ENCODE data around the gene ASPN. TPM values are rescaled to one million over a fixed set of nuclear protein-coding genes. Genes with fewer than 3 reads are reported as not detected.

ASPN gene
- total RNA-seq, 1 donor from 2014 or later: 43.5 TPM

DNA sequence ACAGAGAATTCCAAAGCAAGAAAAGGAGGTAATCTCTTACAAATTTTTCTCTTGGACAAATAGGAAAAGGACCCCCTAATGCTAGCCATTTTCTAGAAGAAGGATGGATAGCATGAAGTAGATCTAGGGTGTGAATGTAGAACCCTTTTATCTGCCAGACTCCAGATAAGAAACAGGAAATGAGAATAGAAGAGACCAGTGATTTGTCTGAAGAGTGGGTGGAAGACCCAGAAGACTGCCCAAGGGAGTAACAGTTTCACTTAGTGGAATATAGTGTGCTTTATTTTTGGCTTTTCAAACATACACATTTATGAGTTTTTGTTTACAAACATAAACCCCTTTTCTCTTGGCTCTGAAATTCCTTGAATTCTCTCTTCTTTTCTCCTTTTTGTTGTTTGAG is 28.4 kb upstream of the ASPN start:
- TF ChIP-seq, protein P1, sequence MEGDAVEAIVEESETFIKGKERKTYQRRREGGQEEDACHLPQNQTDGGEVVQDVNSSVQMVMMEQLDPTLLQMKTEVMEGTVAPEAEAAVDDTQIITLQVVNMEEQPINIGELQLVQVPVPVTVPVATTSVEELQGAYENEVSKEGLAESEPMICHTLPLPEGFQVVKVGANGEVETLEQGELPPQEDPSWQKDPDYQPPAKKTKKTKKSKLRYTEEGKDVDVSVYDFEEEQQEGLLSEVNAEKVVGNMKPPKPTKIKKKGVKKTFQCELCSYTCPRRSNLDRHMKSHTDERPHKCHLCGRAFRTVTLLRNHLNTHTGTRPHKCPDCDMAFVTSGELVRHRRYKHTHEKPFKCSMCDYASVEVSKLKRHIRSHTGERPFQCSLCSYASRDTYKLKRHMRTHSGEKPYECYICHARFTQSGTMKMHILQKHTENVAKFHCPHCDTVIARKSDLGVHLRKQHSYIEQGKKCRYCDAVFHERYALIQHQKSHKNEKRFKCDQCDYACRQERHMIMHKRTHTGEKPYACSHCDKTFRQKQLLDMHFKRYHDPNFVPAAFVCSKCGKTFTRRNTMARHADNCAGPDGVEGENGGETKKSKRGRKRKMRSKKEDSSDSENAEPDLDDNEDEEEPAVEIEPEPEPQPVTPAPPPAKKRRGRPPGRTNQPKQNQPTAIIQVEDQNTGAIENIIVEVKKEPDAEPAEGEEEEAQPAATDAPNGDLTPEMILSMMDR (IDR thresholded peaks at IDR 0.05): no peak
- Histone ChIP-seq H3K4me3 (no peak overlapping the region), H3K27me3 (no peaks in the 10 kb centered on the region), H3K4me1 (peaks cover 15 to 32% of the 10 kb centered on the region in 2 donors), H3K36me3 (peaks cover 0 to 9% of the 10 kb centered on the region in 2 donors), H3K27ac (peak overlapping the region in 1 of 2 donors; percentile 63), H3K9me3 (no peaks in the 10 kb centered on the region)
- intact Hi-C loops (cut with DNase I): no loop called here
- no peak for DNase-seq (ENCODE audit: low spot score in 2 of 2)

DNA sequence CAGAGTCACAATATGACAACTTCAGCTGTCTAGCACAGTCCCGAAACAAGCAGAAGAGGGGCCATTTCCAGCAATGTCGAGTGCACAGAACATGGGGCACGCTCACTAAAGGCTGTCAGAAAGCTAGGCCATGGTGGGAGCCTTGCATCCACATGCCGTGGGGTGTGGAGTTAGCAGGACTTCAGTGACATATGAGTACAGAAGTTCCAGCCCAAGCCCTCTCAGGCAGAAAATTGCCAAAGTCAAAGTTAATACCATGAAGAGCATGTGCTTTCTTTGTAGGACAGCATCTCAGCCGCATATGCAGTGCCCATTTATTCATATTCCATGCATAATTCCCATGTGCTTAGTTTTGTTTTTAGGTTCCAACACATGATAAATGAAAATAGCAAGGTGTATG is 26.7 kb upstream of the ASPN start:
- H3K27me3 ChIP-seq: no peaks in the 10 kb centered on the region
- H3K27ac ChIP-seq: peak overlapping the region; percentile 80 to 90
- no peaks in the 10 kb centered on the region for H3K9me3 ChIP-seq
- no peak for DNase-seq (ENCODE audit: low spot score in 2 of 2)
- TF ChIP-seq, protein P1 (IDR thresholded peaks at IDR 0.05): no peak
- H3K4me1 ChIP-seq: peaks cover 26 to 49% of the 10 kb centered on the region in 2 donors
- intact Hi-C loops (cut with DNase I): loop anchor here (5.0 kb wide), 1 partner anchor 93 kb away; no protein-coding TSS in a partner anchor
- no peak overlapping the region for H3K4me3 ChIP-seq
- no peaks in the 10 kb centered on the region for H3K36me3 ChIP-seq

DNA sequence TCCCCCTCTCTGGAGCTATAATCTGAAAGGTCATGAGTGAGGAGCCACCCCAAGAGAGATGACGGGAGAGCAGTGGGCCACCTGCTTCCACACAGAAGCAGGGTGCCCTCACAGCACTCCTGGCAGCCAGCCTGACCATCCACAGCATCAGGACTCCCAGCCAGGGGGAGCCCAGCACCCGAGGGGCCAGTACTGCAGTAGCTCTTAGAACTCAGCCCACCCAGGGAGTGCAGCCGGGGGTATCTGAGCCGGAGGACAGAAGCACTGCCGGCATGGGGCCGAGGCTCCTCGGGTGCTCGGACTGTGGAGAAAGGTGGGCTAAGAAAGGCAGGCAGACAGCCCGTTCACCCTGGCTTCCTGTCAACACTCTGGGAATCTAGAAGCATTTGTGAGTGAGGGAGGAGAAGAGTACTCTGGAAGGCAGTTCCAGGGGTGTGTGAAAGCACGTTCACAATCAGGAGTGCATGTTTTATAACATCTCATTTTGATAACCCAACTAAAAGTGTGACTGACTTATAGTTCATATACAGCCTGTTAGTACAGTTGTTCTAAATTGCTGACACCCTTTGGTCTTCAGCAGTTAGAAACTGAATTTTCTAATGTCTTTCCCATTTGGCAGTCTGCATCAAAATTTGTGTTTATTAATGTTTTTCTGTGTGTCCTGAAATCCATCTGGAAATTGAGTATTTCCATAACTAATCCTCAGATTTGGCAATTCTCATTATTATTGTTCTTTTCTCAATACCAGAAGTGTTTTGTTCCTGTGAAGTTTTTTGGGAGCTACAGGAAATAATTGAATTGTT is 25.9 kb upstream of the ASPN start:
- no peak for DNase-seq (ENCODE audit: low spot score in 2 of 2)
- Histone ChIP-seq H3K27ac (peak overlapping the region; percentile 80 to 90), H3K4me1 (peaks cover 27 to 47% of the 10 kb centered on the region in 2 donors), H3K27me3 (no peaks in the 10 kb centered on the region), H3K36me3 (no peaks in the 10 kb centered on the region), H3K4me3 (no peak overlapping the region), H3K9me3 (no peaks in the 10 kb centered on the region)
- intact Hi-C loops (cut with DNase I): loop anchor here (5.0 kb wide), 1 partner anchor 94 kb away; no protein-coding TSS in a partner anchor
- TF ChIP-seq, protein P1 (IDR thresholded peaks at IDR 0.05): peak in 1 of 3 experiments; percentile 14

DNA sequence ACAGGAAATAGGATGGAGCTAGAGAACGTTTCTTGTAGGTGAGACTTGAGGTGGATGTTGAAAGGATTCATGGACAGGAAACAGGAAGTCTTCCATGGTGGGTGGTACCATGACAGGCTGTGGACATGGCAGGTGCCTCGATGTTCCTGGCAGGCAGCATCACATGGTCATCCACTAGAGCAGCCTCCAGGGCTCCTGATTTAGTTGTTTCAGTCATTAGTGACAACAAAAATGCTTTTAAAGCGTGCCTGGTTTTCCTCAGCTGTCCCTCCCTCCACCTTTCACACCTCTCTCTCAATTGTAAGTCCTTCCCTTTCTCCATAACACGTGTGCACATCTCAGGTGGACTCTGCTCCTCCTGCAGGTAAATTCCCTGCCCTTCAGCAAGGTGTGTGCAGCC is 25.2 kb upstream of the ASPN start:
- Histone ChIP-seq H3K9me3 (no peaks in the 10 kb centered on the region), H3K27ac (peak overlapping the region; percentile 80 to 90), H3K4me3 (no peak overlapping the region), H3K36me3 (no peaks in the 10 kb centered on the region), H3K27me3 (no peaks in the 10 kb centered on the region), H3K4me1 (peaks cover 27 to 40% of the 10 kb centered on the region in 2 donors)
- DNase-seq (ENCODE audit: low spot score in 2 of 2): no peak
- intact Hi-C loops (cut with DNase I): loop anchor here (2.0 to 5.0 kb wide), 5 partner anchors 27 to 183 kb away; partner anchors contain the start of genes CENPP, ECM2 and NOL8
- TF ChIP-seq, protein P1 (IDR thresholded peaks at IDR 0.05): no peak

DNA sequence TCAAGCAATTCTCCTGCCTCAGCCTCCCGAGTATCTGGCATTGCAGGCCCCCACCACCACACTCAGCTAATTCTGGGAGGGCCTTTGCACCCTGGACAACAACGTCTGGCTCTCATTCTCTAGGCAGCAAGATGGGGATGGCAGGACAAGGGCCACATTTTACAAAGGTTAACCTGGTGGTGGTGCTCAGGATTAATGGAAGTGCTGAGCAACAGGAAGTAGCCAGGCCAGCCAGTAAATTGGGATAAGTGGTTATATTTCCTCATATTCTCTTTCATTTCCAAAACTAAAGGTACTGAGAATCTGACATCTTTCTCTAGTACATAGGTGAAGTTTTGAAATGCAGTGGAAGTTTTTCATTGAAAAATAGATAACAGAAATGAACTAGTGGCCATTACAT is 24.7 kb upstream of the ASPN start:
- Histone ChIP-seq H3K27me3 (no peaks in the 10 kb centered on the region), H3K4me1 (peaks cover 30 to 39% of the 10 kb centered on the region in 2 donors), H3K4me3 (no peak overlapping the region), H3K36me3 (no peaks in the 10 kb centered on the region), H3K9me3 (no peaks in the 10 kb centered on the region), H3K27ac (peak overlapping the region; percentile 80 to 90)
- TF ChIP-seq, protein P1 (IDR thresholded peaks at IDR 0.05): no peak
- DNase-seq (ENCODE audit: low spot score in 2 of 2): no peak
- intact Hi-C loops (cut with DNase I): loop anchor here (2.0 to 5.0 kb wide), 5 partner anchors 28 to 182 kb away; partner anchors contain the start of genes CENPP, ECM2 and NOL8

All from ascending aorta (tissue), 2 donors.